Measurements from ENCODE around the gene SUGCT.

Gene SUGCT

DNA sequence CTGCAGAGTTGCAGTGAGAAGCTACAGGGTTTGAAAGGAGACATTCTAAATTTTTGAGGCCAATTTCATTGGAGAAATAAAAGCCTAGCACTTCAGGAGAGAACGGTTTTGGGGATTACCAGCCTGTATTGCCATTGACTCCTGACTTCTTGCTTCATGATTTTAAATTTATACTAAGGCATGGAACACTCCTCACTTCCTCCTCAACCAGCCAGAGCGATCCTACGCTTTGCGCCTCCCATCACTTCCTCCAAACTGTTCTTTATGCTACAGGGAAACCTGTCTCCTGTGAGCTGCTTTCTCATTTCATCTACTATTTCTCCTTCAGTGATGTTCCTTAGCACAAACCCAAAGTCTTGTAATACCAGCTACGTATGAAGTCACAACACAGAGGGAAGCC is 495.1 kb downstream of the SUGCT start:
- Histone ChIP-seq H3K4me3 (ENCODE audit: low read length) (no peak overlapping the region), H3K9me3 (ENCODE audit: control insufficient read depth, insufficient read depth, low read length) (no peaks in the 10 kb centered on the region), H3K27ac (ENCODE audit: low read length) (no peak overlapping the region), H3K4me1 (ENCODE audit: control insufficient read depth, insufficient read depth, low read length) (no peaks in the 10 kb centered on the region), H3K27me3 (ENCODE audit: control insufficient read depth, insufficient read depth, low read length) (no peaks in the 10 kb centered on the region), H3K36me3 (ENCODE audit: control insufficient read depth, insufficient read depth, low read length) (no peaks in the 10 kb centered on the region)
- no CpG with 5 or more reads among the region's 5 CpGs for WGBS (ENCODE audit: insufficient coverage, insufficient read length)
- DNase-seq (ENCODE audit: low read depth, low spot score) = no peak

DNA sequence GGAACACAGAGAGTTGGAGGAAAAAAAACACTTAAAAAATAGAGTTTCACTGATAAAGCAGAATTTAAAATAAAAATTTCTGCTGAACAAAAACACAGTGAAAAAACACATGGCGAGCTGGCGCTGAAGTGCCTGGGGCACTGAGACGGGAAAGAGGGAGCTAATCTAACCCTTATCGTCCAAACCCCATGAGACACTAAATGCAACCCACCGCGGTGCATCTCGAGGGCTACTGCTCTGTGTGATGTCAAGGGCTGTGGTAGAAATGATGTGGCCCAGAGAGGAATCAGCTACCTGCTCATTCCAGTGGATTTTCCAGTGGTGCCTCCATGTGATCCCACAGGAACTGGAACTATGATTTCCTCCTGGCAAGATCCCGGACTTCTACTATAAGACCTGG is 499.3 kb downstream of the SUGCT start:
- H3K27me3 ChIP-seq (ENCODE audit: control insufficient read depth, insufficient read depth, low read length) = no peaks in the 10 kb centered on the region
- no CpG with 5 or more reads among the region's 8 CpGs for WGBS (ENCODE audit: insufficient coverage, insufficient read length)

DNA sequence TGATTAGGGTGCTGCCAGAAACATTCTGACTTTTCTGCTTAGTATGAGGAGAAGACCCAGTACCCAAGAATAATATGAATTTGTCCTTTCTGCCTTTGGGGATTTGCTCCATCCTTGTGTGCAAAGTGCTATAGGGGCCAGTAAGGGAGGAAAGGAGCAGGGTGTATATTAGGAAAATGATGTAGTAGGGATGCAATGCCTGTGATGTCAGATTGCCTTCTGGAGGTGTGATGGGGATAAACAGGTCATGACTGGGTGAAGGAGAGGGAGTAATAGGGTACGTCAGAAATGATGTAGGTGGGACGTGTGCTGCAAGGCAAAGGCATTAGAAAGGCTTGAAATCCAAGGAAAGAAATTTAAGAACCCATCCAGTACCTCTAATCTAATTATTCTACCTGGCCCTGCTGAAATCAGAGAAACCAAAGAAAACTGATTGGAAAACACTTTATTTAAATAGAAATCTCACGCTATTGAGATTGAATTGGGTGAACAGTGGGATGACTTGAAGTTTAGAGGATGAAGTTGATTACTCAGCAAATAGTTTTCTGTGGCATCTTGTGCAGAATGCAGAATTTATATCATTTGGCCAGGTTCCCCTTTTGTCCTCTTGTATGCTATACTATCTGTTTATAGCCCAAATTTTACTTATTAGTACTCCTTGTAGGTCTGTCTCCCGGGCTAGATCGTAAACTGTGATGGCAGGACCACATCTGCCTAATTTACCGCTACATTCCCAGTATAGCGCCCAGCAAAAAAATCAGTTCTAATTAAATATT is 503.9 kb downstream of the SUGCT start:
- Histone ChIP-seq H3K9me3 (ENCODE audit: control insufficient read depth, insufficient read depth, low read length) (no peaks in the 10 kb centered on the region), H3K4me1 (ENCODE audit: control insufficient read depth, insufficient read depth, low read length) (no peaks in the 10 kb centered on the region), H3K27me3 (ENCODE audit: control insufficient read depth, insufficient read depth, low read length) (no peaks in the 10 kb centered on the region), H3K27ac (ENCODE audit: low read length) (no peak overlapping the region), H3K36me3 (ENCODE audit: control insufficient read depth, insufficient read depth, low read length) (no peaks in the 10 kb centered on the region), H3K4me3 (ENCODE audit: low read length) (no peak overlapping the region)
- WGBS (ENCODE audit: insufficient coverage, insufficient read length) = no CpG with 5 or more reads among the region's 7 CpGs
- DNase-seq (ENCODE audit: low read depth, low spot score) = no peak

More for the DNA sequence above, 499.3 kb downstream of the SUGCT start:
- Histone ChIP-seq H3K4me1 (ENCODE audit: control insufficient read depth, insufficient read depth, low read length) (no peaks in the 10 kb centered on the region), H3K36me3 (ENCODE audit: control insufficient read depth, insufficient read depth, low read length) (no peaks in the 10 kb centered on the region), H3K9me3 (ENCODE audit: control insufficient read depth, insufficient read depth, low read length) (no peaks in the 10 kb centered on the region), H3K27ac (ENCODE audit: low read length) (no peak overlapping the region), H3K4me3 (ENCODE audit: low read length) (no peak overlapping the region)
- DNase-seq (ENCODE audit: low read depth, low spot score) = no peak

DNA sequence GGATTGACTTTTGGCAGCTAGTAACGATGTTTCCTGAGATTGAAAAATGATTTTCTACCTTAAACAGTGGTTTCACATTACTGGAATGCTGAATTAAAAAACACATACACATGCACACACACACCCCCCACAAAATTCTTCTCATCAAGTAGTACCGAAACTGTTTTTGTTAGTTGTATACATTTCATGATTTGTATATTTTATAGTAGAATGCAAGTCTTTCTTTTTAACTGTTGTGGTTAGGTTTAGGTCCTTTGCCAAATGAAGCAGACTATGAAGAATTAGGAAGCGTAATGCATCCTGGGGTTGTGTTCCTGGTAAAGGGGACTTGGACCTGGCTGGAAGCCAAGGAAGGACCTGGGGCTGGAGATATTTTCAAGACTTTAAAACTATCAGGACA is 505.8 kb downstream of the SUGCT start:
- H3K36me3 ChIP-seq (ENCODE audit: control insufficient read depth, insufficient read depth, low read length) = no peaks in the 10 kb centered on the region
- no peak for DNase-seq (ENCODE audit: low read depth, low spot score)
- H3K4me1 ChIP-seq (ENCODE audit: control insufficient read depth, insufficient read depth, low read length) = no peaks in the 10 kb centered on the region
- no peak overlapping the region for H3K27ac ChIP-seq (ENCODE audit: low read length)
- no peaks in the 10 kb centered on the region for H3K9me3 ChIP-seq (ENCODE audit: control insufficient read depth, insufficient read depth, low read length)
- no peaks in the 10 kb centered on the region for H3K27me3 ChIP-seq (ENCODE audit: control insufficient read depth, insufficient read depth, low read length)
- H3K4me3 ChIP-seq (ENCODE audit: low read length) = no peak overlapping the region
- no CpG with 5 or more reads among the region's 3 CpGs for WGBS (ENCODE audit: insufficient coverage, insufficient read length)

DNA sequence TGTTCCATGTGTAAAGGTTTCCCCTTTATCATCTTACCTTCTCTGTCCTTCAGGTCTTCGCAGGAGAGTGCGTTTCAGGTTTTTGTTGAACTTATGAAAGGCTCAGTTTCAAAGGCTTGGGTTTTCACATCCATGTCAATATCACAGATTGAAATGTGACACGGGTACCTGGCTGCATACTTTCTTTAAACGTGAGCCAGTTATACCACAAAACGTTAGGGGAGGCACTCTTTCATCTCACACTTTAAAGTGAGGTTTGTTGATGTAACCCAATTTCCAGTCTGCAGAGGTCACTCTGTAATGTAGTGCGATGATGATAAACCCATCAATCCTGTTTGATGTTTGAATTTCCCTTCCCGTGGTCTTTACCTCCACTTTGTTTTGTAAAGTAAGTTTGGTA is 506.9 kb downstream of the SUGCT start:
- no peaks in the 10 kb centered on the region for H3K27me3 ChIP-seq (ENCODE audit: control insufficient read depth, insufficient read depth, low read length)
- H3K36me3 ChIP-seq (ENCODE audit: control insufficient read depth, insufficient read depth, low read length) = no peaks in the 10 kb centered on the region
- H3K9me3 ChIP-seq (ENCODE audit: control insufficient read depth, insufficient read depth, low read length) = no peaks in the 10 kb centered on the region
- H3K4me3 ChIP-seq (ENCODE audit: low read length) = no peak overlapping the region
- no CpG with 5 or more reads among the region's 7 CpGs for WGBS (ENCODE audit: insufficient coverage, insufficient read length)
- H3K27ac ChIP-seq (ENCODE audit: low read length) = no peak overlapping the region
- no peak for DNase-seq (ENCODE audit: low read depth, low spot score)
- no peaks in the 10 kb centered on the region for H3K4me1 ChIP-seq (ENCODE audit: control insufficient read depth, insufficient read depth, low read length)

DNA sequence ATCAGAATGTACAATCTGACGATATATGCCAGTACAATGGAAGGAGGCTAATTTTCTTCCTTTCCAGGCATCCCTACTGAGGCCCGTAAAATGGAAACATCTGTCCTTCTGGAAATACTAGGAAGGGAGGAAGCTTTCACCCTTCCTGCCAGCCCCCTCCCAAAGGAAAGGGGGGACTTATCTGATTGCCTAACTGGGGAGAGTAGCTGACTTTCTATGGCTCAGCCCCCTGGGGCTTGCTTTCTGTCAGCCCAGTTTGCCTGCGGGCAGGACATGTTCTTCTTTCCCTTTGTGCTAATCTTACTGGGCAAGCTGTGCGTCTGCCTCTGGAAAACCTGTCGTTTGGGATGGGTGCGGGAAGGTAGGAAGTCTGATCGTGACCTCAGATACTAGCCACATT is 508.9 kb downstream of the SUGCT start:
- no peaks in the 10 kb centered on the region for H3K36me3 ChIP-seq (ENCODE audit: control insufficient read depth, insufficient read depth, low read length)
- WGBS (ENCODE audit: insufficient coverage, insufficient read length) = no CpG with 5 or more reads among the region's 7 CpGs
- H3K27ac ChIP-seq (ENCODE audit: low read length) = no peak overlapping the region
- H3K27me3 ChIP-seq (ENCODE audit: control insufficient read depth, insufficient read depth, low read length) = no peaks in the 10 kb centered on the region
- no peak overlapping the region for H3K4me3 ChIP-seq (ENCODE audit: low read length)
- no peaks in the 10 kb centered on the region for H3K4me1 ChIP-seq (ENCODE audit: control insufficient read depth, insufficient read depth, low read length)
- DNase-seq (ENCODE audit: low read depth, low spot score) = no peak
- H3K9me3 ChIP-seq (ENCODE audit: control insufficient read depth, insufficient read depth, low read length) = no peaks in the 10 kb centered on the region

DNA sequence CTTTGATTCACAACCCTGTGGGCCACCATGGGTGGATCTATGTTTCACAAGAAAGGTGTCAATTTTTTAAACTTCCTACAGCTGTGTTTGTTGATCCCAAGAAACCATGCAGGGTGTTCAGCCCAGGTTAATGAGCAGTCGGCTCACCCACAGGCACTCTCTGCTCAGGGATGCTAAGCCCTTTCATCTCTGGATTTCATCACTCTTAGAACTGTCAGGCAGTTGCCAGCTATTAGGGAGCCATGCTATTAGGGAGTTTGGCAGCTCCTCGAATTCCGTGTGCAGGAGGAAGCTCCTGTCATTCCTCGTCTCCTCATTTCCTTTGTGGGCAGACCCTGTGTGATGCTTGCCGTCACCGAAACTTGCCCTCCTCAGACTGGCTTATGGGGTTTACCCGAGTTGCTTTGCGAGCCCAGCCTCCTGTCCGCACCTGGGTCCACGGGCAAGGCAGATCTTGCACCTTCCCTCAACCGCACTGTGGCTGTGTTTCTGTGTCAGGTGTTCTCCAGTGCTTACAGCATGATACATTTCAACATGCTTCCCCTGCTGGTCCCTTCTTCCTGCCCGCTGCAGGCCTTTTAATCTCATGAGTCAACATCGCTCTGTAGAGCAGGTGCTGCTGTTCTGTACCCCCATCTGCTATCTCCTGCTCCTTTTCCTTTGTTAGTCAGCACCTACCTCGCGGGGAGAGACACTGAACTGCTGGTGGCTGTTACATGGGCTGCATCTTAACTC is 509.8 kb downstream of the SUGCT start:
- Histone ChIP-seq H3K36me3 (ENCODE audit: control insufficient read depth, insufficient read depth, low read length) (no peaks in the 10 kb centered on the region), H3K27ac (ENCODE audit: low read length) (no peak overlapping the region), H3K9me3 (ENCODE audit: control insufficient read depth, insufficient read depth, low read length) (no peaks in the 10 kb centered on the region), H3K4me1 (ENCODE audit: control insufficient read depth, insufficient read depth, low read length) (no peaks in the 10 kb centered on the region), H3K27me3 (ENCODE audit: control insufficient read depth, insufficient read depth, low read length) (no peaks in the 10 kb centered on the region), H3K4me3 (ENCODE audit: low read length) (no peak overlapping the region)
- DNase-seq (ENCODE audit: low read depth, low spot score) = no peak
- WGBS (ENCODE audit: insufficient coverage, insufficient read length) = no CpG with 5 or more reads among the region's 15 CpGs

DNA sequence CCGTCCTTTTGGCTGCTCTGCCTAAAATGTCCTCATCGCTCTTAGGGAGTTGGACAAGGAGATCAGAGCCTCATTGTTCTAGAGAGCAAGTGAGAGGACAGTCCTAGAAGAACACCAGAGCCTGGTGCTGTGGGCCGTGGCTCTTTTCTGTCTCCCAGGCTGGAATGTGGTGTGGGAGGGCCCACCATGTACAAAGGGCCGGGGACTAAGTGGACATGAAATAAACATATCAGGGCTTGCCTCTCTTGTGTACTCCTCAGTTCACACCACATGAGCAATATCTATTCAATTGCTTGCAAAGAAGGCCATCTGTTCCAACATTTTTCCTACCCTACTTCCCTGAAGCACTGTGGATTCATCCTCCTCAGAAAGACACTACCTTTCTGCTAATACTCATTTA is 510.4 kb downstream of the SUGCT start:
- no peaks in the 10 kb centered on the region for H3K36me3 ChIP-seq (ENCODE audit: control insufficient read depth, insufficient read depth, low read length)
- H3K9me3 ChIP-seq (ENCODE audit: control insufficient read depth, insufficient read depth, low read length) = no peaks in the 10 kb centered on the region
- H3K4me1 ChIP-seq (ENCODE audit: control insufficient read depth, insufficient read depth, low read length) = no peaks in the 10 kb centered on the region
- no peaks in the 10 kb centered on the region for H3K27me3 ChIP-seq (ENCODE audit: control insufficient read depth, insufficient read depth, low read length)
- H3K27ac ChIP-seq (ENCODE audit: low read length) = no peak overlapping the region
- no CpG with 5 or more reads among the region's 4 CpGs for WGBS (ENCODE audit: insufficient coverage, insufficient read length)
- H3K4me3 ChIP-seq (ENCODE audit: low read length) = no peak overlapping the region
- DNase-seq (ENCODE audit: low read depth, low spot score) = no peak

DNA sequence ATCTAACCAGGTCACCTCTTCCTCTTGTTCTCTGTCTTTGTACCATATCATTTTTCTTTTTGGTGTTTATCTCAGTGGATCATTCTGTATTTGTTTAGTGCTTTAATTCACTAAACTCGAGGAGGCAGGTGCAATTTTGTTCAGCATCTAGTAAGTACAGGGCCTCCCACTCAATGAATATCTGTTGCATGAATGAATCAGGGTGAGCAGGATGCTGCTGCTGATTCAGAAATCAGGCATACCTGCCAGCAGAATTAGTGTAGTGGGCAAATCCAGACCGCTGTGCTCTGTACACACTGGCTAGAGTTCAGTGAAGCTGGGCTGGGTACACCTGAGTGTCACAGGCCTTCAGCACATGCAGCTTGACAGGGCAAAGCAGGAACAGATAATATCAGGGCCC is 511.9 kb downstream of the SUGCT start:
- H3K4me3 ChIP-seq (ENCODE audit: low read length) = no peak overlapping the region
- no peaks in the 10 kb centered on the region for H3K27me3 ChIP-seq (ENCODE audit: control insufficient read depth, insufficient read depth, low read length)
- DNase-seq (ENCODE audit: low read depth, low spot score) = no peak
- no peaks in the 10 kb centered on the region for H3K36me3 ChIP-seq (ENCODE audit: control insufficient read depth, insufficient read depth, low read length)
- H3K9me3 ChIP-seq (ENCODE audit: control insufficient read depth, insufficient read depth, low read length) = no peaks in the 10 kb centered on the region
- WGBS (ENCODE audit: insufficient coverage, insufficient read length) = no CpG with 5 or more reads among the region's 2 CpGs
- no peak overlapping the region for H3K27ac ChIP-seq (ENCODE audit: low read length)
- H3K4me1 ChIP-seq (ENCODE audit: control insufficient read depth, insufficient read depth, low read length) = no peaks in the 10 kb centered on the region

DNA sequence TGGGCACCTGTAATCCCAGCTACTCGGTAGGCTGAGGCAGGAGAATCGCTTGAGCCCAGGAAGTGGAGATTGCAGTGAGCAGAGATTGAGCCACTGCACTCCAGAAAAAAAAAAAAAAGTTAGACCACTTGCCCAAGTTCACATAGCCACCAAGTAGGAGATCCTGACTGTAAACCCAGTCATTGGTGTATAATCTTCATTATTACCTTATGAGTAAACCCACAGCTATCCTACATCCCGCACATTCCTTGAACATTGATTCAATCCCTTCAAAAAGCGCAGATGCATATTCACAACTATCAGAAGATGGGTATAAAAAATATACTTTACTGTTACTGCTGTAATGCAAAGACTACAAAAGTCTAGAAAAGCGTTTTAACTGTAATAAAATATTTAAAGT is 512.9 kb downstream of the SUGCT start:
- DNase-seq (ENCODE audit: low read depth, low spot score) = no peak
- no peaks in the 10 kb centered on the region for H3K9me3 ChIP-seq (ENCODE audit: control insufficient read depth, insufficient read depth, low read length)
- no peaks in the 10 kb centered on the region for H3K4me1 ChIP-seq (ENCODE audit: control insufficient read depth, insufficient read depth, low read length)
- H3K4me3 ChIP-seq (ENCODE audit: low read length) = no peak overlapping the region
- WGBS (ENCODE audit: insufficient coverage, insufficient read length) = no CpG with 5 or more reads among the region's 5 CpGs
- no peak overlapping the region for H3K27ac ChIP-seq (ENCODE audit: low read length)
- no peaks in the 10 kb centered on the region for H3K36me3 ChIP-seq (ENCODE audit: control insufficient read depth, insufficient read depth, low read length)
- H3K27me3 ChIP-seq (ENCODE audit: control insufficient read depth, insufficient read depth, low read length) = no peaks in the 10 kb centered on the region

DNA sequence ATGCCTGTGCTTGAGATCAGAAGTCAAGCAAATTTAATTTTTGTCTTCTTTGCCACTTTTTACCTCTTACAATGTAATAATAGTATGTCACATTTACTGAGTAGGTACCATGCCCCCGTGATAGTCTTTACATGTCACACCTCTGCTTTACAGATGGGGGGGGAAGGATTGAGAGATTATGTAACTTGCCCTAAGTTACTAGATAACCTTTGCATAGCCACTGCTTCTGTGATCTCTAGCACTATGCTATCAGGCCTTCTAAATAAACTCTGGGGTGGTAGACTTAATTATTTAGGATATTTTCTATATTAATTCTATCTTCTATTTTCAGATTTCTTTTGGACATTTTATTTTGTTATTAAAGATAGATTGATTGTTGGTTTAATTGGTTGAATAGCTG is 514.4 kb downstream of the SUGCT start:
- no CpG with 5 or more reads among the region's 1 CpG for WGBS (ENCODE audit: insufficient coverage, insufficient read length)
- Histone ChIP-seq H3K27ac (ENCODE audit: low read length) (no peak overlapping the region), H3K36me3 (ENCODE audit: control insufficient read depth, insufficient read depth, low read length) (no peaks in the 10 kb centered on the region), H3K4me1 (ENCODE audit: control insufficient read depth, insufficient read depth, low read length) (no peaks in the 10 kb centered on the region), H3K27me3 (ENCODE audit: control insufficient read depth, insufficient read depth, low read length) (no peaks in the 10 kb centered on the region), H3K4me3 (ENCODE audit: low read length) (no peak overlapping the region), H3K9me3 (ENCODE audit: control insufficient read depth, insufficient read depth, low read length) (no peaks in the 10 kb centered on the region)
- DNase-seq (ENCODE audit: low read depth, low spot score) = no peak
